Muscle of arm (tissue), 12 donors: ENCODE measurements around the gene EXOC3L2. TPM values are rescaled to one million over a fixed set of nuclear protein-coding genes. Genes with fewer than 3 reads are reported as not detected.
A peak's percentile ranks its signal among the peaks of the same experiment; 100 is the strongest.

Experiments used
- DNase-seq: peaks from one replicate; pipeline ENCODE4 v3.0.0-alpha.2; 2013
- polyA plus RNA-seq, 12 donors: library from polyadenylated mRNA; unstranded; fragments of 120-200 nt; gene quantifications; one replicate each; pipeline ENCODE4 v1.2.1, GENCODE V29; 2013; ENCODE audit not compliant: insufficient read length in 12 of 12

EXOC3L2 gene
- polyA plus RNA-seq, 12 donors = 0.53 to 2.0 (median 1.1) TPM; not detected in 2

DNA sequence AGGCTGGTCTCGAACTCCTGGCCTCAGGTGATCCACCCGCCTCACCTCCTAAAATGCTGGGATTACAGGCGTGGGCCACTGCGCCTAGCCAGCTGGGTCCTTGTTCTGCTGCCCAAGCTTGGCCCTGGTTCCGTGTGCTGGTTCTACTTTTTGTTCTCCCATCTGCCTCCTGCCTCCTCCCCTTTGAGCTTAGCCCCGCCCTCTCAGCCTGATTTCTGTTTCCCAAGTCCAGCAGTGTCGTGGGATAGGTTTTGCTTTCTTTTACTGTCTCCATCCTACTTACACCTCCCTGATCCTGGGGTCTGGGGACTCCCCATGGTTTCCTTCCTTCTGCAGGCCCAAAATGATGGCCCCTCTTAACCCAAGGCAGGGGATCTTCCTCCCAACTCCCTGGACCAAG is 64.3 kb downstream of the EXOC3L2 start:
- no peak for DNase-seq

GRCh38 chr19:45179892-45180370 is 65.3 kb downstream of the EXOC3L2 start:
- DNase-seq = no peak

DNA sequence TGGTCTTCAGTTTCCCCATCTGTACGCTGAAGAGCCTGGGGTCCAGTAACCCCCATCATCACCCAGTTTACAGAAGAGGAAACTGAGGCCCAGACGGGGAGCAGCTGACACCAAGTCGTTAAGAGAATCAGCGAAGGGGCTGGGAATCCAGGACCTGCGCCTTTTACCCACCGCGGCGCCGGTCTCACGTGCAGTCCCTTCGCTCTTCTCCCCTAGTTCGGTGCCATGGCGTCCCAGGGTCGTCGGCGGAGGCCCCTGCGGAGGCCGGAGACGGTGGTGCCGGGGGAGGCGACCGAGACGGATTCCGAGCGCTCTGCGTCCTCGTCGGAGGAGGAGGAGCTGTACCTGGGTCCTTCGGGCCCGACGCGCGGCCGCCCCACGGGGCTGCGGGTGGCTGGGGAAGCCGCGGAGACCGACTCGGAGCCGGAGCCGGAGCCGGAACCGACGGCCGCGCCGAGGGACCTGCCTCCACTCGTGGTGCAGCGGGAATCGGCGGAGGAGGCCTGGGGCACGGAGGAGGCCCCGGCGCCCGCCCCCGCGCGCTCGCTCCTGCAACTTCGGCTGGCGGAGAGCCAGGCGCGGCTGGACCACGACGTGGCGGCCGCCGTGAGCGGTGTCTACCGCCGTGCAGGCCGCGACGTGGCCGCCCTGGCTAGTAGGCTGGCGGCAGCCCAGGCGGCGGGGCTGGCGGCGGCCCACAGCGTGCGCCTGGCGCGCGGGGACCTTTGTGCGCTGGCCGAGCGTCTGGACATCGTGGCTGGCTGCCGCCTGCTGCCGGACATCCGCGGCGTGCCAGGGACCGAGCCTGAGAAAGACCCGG is 65.9 kb downstream of the EXOC3L2 start:
- DNase-seq = no peak

DNA sequence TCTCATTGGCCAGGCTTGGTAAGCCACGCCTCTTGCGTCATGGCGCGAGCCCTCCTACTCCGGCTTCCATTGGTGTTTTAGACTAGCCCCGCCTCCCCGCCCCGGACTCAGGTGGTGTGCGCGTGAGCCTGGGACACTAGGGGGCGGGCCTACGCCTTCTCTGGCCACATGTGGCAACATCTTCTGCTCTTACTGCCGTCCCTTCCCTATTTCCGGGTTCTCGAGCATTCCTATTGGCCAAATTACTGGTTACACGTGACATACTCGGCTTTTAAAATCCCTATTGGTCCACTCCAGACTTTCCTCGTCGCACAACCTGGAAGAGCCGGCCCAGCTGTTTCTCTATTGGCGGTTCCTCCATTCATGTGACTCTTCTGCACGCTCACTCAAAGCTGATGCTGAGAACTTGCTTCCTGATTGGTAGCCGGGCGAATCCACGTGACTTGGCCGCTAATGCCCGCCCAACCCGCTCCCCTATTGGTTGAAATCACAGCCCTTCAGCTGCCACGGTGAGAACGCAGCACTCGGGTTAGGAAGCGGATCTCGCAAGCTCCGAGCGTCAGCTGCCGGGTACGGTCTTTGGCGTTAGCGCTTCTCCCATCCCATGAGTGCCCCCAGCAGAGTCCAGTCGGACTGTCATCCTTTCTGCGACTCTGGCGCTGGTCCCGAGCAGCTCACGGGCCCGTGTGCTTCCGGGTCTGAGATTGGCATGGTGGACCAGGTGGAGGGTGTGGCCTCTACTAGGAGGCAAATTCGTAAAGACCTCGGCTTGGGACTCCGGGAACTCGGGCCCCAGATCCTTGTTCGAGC is 66.7 kb downstream of the EXOC3L2 start, which contains the start of gene BLOC1S3:
Gene BLOC1S3, plus strand, starts transcription at position 523 of the 810 bp plus-strand sequence. CDS start 513 bp downstream, outside the sequence.
- peak; percentile 99 for DNase-seq

- no peak for DNase-seq
Observed at GRCh38 chr19:45177817-45178261, 67.4 kb downstream of the EXOC3L2 start, which contains the start of gene TRAPPC6A. TRAPPC6A (minus strand) TSS chr19:45178237; CDS start chr19:45178218, 19 bp downstream.

- DNase-seq = no peak
Observed at GRCh38 chr19:45175515-45176345, 69.5 kb downstream of the EXOC3L2 start.

GRCh38 chr19:45173816-45174215 is 71.4 kb downstream of the EXOC3L2 start:
- DNase-seq = no peak

DNA sequence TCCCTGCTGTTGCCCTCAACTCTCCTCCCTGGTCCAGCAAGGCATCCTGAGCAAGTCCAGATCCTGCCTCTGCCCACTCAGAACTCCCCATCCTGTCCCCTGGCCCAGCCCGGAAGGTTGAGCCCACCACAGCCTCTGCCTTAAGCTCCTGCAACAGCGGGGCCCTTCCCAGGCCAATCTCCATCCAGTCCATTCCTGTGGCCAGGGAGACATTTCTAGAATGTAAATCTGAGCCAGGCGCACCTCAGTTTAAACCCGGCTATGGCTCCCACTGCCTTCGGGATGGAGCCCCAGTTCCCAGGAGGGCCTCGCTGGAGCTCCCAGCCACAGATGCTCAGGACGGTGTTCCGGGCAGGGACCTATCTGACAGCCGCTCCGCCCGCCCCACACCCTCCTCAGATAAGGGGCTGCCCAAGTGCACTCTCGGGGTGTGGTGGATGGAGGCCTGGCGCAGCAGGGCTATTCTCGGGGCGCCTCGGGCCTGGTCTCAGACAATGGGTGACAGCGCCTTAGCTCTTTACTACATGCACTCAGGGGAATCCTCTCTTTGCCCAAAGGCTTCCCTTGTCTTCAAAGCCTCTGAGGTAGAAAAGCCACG is 72.5 kb downstream of the EXOC3L2 start:
- no peak for DNase-seq

DNA sequence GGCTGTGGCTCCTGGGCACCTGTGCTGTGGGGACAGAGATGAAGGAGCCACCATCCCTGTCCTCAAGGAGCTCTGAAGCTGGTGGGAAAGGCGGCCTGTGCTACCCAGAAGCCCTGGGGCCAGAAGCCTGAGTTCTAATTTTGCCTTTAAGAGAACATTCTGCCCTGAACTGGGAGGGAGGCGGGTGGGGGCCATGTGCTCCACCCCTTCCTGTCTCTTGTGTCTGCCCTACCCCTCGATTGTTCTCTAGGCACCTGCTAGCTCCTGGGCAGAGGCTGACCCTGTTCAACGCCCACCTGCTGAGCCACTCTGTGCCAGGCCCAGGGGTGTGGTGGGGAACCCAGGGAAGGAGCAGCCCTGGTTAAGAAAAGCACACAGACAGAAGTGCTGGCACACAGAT is 73.0 kb downstream of the EXOC3L2 start:
- DNase-seq = no peak

GRCh38 chr19:45171211-45171623 is 74.0 kb downstream of the EXOC3L2 start:
- DNase-seq = no peak

DNA sequence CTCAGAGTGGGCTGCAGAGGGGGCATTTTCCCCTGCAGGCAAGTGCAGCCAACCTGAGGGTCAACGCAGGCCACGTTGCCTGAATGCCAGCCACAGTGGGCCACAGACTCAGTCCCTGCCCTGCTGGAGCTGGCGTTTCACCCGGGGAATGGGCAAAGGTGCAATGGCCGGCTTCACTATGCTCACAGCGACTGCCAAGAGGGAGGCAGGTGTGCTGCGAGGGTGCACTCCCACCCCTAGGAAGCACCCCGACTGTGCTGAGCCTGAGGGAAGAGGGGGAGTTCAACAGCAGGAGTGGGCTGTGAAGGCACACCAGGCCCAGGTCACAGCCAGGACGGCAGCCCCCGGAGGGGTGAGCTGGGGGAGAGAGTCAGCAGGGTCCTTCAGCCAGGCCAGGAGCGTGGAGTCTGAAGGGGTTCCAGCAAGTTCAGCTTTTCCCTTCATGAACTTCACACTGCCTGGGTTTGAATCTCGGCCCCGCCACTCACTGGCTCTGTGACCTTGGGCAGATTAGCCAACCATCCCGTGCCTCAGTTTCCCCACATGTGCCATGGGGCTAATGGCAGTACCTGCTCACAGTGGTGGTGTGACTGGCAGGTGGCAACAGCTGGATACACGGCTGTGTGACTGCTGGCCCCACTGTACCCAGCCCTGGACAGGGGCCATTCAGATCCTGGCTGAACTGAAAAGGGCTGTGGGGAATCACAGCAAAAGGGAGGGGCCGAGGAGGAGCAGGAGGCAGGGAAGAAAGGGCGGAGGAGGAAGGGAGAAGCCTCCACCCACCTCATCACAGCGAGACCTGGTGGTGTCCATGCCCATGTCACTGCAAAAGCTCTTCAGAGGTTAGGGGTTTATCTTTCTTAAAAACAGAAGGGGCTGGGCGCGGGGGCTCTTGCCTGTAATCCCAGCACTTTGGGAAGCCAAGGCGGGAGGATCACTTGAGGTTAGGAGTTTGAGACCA is 74.8 kb downstream of the EXOC3L2 start:
- no peak for DNase-seq

GRCh38 chr19:45169602-45170001 is 75.6 kb downstream of the EXOC3L2 start:
- DNase-seq = no peak

DNA sequence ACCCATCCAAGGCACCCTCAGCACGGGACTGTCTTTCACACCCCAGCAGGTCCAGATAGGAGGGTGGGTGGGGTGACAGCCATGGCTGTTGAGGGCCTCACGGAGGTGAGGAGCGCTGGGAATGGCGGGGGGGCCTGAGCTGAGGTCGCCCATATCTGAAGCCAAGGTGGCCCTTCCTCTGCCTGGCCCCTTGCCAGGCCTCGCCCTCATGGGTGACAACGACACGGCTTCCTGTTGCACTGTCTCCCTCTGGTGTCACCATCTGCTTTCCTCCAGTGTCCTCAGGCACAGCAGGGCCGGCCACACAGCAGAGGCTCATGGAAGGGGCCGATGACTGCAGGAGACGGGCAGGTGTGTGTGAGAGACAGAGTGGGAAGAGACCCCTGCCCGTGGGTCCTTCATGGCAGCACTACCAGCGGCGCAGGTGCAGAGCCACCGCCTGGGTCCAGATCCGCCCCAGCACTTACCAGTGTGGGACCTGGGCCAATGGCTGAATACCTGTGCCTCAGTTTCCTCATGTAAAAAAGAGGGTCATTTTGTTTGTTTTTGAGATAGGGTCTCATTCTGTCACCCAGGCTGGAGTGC is 76.3 kb downstream of the EXOC3L2 start:
- DNase-seq = no peak

DNA sequence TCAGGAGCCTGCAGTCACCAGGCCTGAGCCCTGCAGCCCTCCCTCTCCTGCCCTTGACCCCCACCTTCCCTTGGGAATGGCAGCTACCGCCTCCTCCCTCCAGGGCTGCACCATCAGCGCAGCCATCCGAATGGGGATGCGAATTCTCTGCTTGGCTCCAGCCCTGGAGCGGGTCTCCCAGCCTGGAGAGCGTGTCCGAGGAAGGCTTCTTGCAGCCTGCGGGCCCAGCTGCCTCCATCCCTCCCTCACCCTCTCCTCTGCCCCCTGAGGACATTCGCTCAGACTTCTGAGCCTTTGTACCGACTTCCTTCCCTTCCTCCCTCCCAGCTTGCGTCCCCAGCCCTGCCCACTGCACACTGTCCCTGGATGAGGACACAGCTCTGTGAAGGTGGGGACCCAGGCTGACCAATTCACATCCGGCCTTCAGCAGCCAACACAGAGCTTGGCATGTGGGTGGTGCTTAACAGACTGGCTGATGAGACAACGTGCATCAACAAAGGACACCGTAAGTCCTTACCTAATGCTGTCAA is 78.4 kb downstream of the EXOC3L2 start:
- DNase-seq = no peak

- DNase-seq = no peak
Observed at GRCh38 chr19:45164577-45165335, 80.5 kb downstream of the EXOC3L2 start.

DNA sequence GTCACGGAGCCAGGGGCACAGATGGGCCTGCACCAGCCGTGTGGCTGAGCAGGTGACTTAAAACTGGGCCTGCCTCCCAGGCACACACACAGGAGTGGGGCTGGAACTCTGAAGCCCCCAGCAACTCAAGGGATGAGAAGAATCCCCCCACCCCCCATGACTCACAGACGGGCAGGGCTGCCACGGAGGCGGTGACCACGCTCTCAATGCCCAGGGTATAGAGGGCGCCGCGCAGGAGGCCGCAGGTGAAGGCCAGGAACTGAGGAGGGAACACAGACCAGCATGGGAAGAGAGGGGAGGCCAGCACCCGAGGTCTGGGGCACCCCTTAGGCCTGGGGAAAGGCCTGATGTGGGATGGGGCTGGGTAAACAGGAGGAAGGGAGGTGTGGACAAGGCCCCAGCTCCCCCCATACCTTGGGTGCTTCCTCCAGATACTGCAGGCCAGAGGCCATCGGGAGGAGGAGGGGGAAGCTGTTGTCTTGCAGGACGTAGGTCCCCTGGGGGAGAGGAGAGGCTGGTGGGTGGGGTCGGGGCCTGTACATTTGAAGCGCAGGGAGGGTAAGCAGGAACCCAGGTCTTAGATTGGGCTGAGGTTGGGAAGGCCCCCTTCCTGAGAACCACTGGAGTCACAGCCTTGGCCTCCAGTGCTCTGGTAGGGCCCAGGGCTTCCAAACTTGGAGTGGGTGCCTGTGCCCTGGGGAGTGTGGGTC is 81.3 kb downstream of the EXOC3L2 start:
- DNase-seq = no peak

GRCh38 chr19:45163156-45163555 is 82.1 kb downstream of the EXOC3L2 start:
- DNase-seq = no peak
